ENCODE measurements around the gene SLC9A9.

SLC9A9 gene

GRCh38 chr3:143428294-143428693 lies 420.0 kb downstream of the SLC9A9 start:
- H3K4me3 Mint-ChIP-seq: no peak overlapping the region
- no peak for DNase-seq
- H3K9me3 Mint-ChIP-seq: peaks cover 0 to 2% of the 10 kb centered on the region in 2 donors
- peaks cover 38 to 49% of the 10 kb centered on the region in 2 donors for H3K4me1 Mint-ChIP-seq
- peak; percentile 52 to 61 for ATAC-seq (replicated peaks)
- peaks cover 0 to 2% of the 10 kb centered on the region in 2 donors for H3K36me3 Mint-ChIP-seq
- no peaks in the 10 kb centered on the region for H3K27me3 Mint-ChIP-seq
- H3K27ac Mint-ChIP-seq: no peak overlapping the region

- peaks cover 38 to 50% of the 10 kb centered on the region in 2 donors for H3K4me1 Mint-ChIP-seq
- H3K36me3 Mint-ChIP-seq: peaks cover 0 to 2% of the 10 kb centered on the region in 2 donors
- DNase-seq: no peak
These were observed 420.6 kb downstream of the SLC9A9 start for GRCh38 chr3:143427631-143428030.

DNA sequence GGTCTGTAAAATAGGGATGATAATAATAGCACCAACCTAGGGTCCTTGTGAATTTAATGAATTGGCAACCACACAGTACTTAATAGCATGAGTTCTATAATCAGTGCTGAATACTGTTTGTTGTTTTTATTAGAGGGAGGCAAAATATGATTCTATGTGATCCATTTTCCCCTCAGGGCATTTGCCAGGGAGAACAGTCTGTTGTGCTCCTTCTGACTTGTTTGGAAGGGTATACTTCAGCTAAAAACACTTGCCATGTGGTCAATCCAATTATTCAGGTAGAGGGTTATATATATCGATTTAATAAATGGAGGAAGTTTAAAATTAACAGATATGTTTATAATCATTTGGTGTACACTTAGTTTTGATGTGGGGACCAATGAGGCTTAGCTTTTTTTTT lies 423.4 kb downstream of the SLC9A9 start:
- H3K36me3 Mint-ChIP-seq: no peaks in the 10 kb centered on the region
- H3K27ac Mint-ChIP-seq: no peak overlapping the region
- DNase-seq: no peak
- ATAC-seq (replicated peaks): no peak
- H3K4me1 Mint-ChIP-seq: peaks cover 28 to 42% of the 10 kb centered on the region in 2 donors
- peaks cover 0 to 3% of the 10 kb centered on the region in 2 donors for H3K9me3 Mint-ChIP-seq
- no peak overlapping the region for H3K4me3 Mint-ChIP-seq
- no peaks in the 10 kb centered on the region for H3K27me3 Mint-ChIP-seq

More at GRCh38 chr3:143427631-143428030, 420.6 kb downstream of the SLC9A9 start:
- H3K27ac Mint-ChIP-seq: no peak overlapping the region
- H3K4me3 Mint-ChIP-seq: no peak overlapping the region
- no peaks in the 10 kb centered on the region for H3K27me3 Mint-ChIP-seq
- ATAC-seq (replicated peaks): no peak
- peaks cover 0 to 2% of the 10 kb centered on the region in 2 donors for H3K9me3 Mint-ChIP-seq

GRCh38 chr3:143421556-143421955 lies 426.7 kb downstream of the SLC9A9 start:
- H3K36me3 Mint-ChIP-seq: peaks cover 0 to 5% of the 10 kb centered on the region in 2 donors
- no peak for ATAC-seq (replicated peaks)
- no peak for DNase-seq

DNA sequence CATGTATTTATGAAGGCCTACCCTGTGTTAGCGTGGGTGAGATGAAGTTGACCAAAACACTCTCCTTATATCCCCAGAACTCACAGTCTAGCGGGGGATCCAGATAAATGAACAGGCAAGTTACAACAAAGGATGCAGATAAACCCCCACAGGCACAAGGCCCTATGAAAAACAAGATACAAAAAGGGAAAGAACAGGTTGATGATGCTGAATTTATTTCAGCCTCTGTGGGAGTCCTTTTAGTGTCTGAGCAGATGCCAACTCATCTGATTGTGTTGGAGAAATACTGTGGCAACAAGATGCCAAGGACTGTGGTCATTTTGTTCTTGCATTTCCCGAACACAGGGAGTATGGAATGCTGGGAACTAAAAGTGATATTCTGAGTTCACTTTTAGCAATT lies 428.7 kb downstream of the SLC9A9 start:
- H3K36me3 Mint-ChIP-seq: peaks cover 3 to 5% of the 10 kb centered on the region in 2 donors
- no peaks in the 10 kb centered on the region for H3K27me3 Mint-ChIP-seq
- no peak overlapping the region for H3K4me3 Mint-ChIP-seq
- ATAC-seq (replicated peaks) (no peak), DNase-seq (no peak)
- H3K9me3 Mint-ChIP-seq: peaks cover 3 to 4% of the 10 kb centered on the region in 2 donors
- no peak overlapping the region for H3K27ac Mint-ChIP-seq
- H3K4me1 Mint-ChIP-seq: peaks cover 13 to 27% of the 10 kb centered on the region in 2 donors

More at GRCh38 chr3:143421556-143421955, 426.7 kb downstream of the SLC9A9 start:
- Mint-ChIP-seq H3K4me1 (peaks cover 8 to 17% of the 10 kb centered on the region in 2 donors), H3K9me3 (peaks cover 0 to 3% of the 10 kb centered on the region in 2 donors), H3K27ac (no peak overlapping the region), H3K27me3 (no peaks in the 10 kb centered on the region), H3K4me3 (no peak overlapping the region)

DNA sequence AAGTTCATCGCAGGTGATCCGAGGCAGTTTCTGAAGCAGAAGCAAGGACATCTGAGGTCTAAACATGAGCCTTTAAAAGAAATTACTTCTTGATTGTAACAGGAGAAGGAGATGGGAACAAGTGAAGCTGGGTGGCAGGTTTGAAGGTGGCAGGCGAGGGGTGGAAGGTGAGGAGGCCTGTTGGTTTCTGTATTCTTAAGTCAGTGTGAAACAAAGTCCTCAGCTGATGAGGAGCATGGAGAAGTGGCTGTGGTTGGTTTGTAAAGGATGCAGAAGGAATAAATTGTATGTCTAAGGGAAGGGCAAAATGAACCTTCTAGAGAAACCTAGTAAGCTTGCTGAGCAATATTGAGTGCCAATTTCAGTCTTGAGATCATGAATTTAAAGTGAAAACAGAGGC lies 429.9 kb downstream of the SLC9A9 start:
- peaks cover 3 to 5% of the 10 kb centered on the region in 2 donors for H3K36me3 Mint-ChIP-seq
- DNase-seq (no peak), ATAC-seq (replicated peaks) (no peak)
- H3K27me3 Mint-ChIP-seq: no peaks in the 10 kb centered on the region
- no peak overlapping the region for H3K4me3 Mint-ChIP-seq
- no peak overlapping the region for H3K27ac Mint-ChIP-seq
- peaks cover 16 to 27% of the 10 kb centered on the region in 2 donors for H3K4me1 Mint-ChIP-seq
- H3K9me3 Mint-ChIP-seq: peaks cover 3 to 4% of the 10 kb centered on the region in 2 donors

- no peak for ATAC-seq (replicated peaks)
- Mint-ChIP-seq H3K27ac (no peak overlapping the region), H3K9me3 (peaks cover 4% of the 10 kb centered on the region in 2 donors), H3K36me3 (peaks cover 3 to 5% of the 10 kb centered on the region in 2 donors), H3K4me1 (peaks cover 33 to 47% of the 10 kb centered on the region in 2 donors), H3K4me3 (no peak overlapping the region), H3K27me3 (no peaks in the 10 kb centered on the region)
- DNase-seq: no peak
These were observed 432.0 kb downstream of the SLC9A9 start for GRCh38 chr3:143416229-143416628.

GRCh38 chr3:143414571-143415253 lies 433.6 kb downstream of the SLC9A9 start:
- Mint-ChIP-seq H3K4me3 (no peak overlapping the region), H3K4me1 (peaks cover 37 to 55% of the 10 kb centered on the region in 2 donors), H3K27me3 (no peaks in the 10 kb centered on the region), H3K36me3 (peaks cover 3 to 5% of the 10 kb centered on the region in 2 donors), H3K9me3 (peaks cover 4% of the 10 kb centered on the region in 2 donors), H3K27ac (no peak overlapping the region)
- DNase-seq (no peak), ATAC-seq (replicated peaks) (peak in 1 of 2 donors; percentile 14)

GRCh38 chr3:143413372-143413771 lies 434.9 kb downstream of the SLC9A9 start:
- H3K27ac Mint-ChIP-seq: no peak overlapping the region
- peaks cover 4% of the 10 kb centered on the region in 2 donors for H3K9me3 Mint-ChIP-seq
- no peak for DNase-seq

DNA sequence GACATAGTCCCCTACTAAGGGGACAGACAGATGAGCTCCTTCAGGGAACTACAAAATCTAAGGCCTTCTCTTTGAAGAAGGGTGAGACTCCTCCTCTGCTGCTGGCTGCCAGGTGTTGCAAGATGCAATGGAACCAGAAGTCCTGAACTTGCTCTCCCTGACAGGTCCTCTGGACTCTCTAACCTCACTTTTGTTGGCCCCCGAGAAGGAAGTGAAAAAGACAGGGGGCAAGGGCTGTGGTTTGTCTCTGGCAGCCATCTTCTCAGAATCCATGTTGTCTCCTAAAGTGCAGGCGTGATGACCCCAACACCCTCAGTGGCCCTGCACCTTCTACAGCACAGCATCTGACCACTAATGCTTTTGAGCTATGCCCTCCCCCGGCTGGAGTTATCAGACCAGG lies 436.2 kb downstream of the SLC9A9 start:
- Mint-ChIP-seq H3K27me3 (no peaks in the 10 kb centered on the region), H3K9me3 (peaks cover 4% of the 10 kb centered on the region in 2 donors), H3K4me3 (no peak overlapping the region), H3K36me3 (peaks cover 3% of the 10 kb centered on the region in 2 donors), H3K27ac (no peak overlapping the region), H3K4me1 (peaks cover 37 to 55% of the 10 kb centered on the region in 2 donors)
- DNase-seq (no peak), ATAC-seq (replicated peaks) (peak; percentile 33 to 61)

More at GRCh38 chr3:143413372-143413771, 434.9 kb downstream of the SLC9A9 start:
- H3K4me3 Mint-ChIP-seq: peak overlapping the region in 1 of 2 donors; percentile 12
- peak; percentile 66 to 69 for ATAC-seq (replicated peaks)
- H3K4me1 Mint-ChIP-seq: peaks cover 37 to 55% of the 10 kb centered on the region in 2 donors
- no peaks in the 10 kb centered on the region for H3K27me3 Mint-ChIP-seq
- H3K36me3 Mint-ChIP-seq: peaks cover 3 to 4% of the 10 kb centered on the region in 2 donors

DNA sequence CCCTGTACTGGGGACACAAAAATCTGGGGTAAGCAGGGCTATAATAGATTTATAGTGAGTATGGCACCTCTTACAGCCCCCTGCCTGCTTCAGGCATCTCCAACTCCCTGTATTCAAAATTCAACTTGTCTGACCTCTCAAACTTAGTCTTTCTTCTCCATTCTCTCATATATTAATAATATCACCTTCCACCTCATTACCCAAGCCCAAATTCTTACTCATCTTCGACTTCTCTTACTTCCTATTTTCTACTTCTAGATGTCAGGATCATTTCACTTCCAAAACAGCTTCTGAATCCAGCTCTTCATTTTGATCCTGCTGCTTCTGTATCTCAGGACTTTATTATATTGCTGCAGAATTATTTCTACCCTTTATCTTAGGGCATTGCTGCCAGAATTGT lies 438.0 kb downstream of the SLC9A9 start:
- H3K27me3 Mint-ChIP-seq: no peaks in the 10 kb centered on the region
- peak overlapping the region; percentile 0 for H3K27ac Mint-ChIP-seq
- peak; percentile 50 to 59 for ATAC-seq (replicated peaks)

GRCh38 chr3:143408771-143409170 lies 439.5 kb downstream of the SLC9A9 start:
- H3K4me3 Mint-ChIP-seq: no peak overlapping the region
- DNase-seq: no peak
- no peak overlapping the region for H3K27ac Mint-ChIP-seq

More for the DNA sequence above, 438.0 kb downstream of the SLC9A9 start:
- peaks cover 35 to 47% of the 10 kb centered on the region in 2 donors for H3K4me1 Mint-ChIP-seq
- peaks cover 0 to 4% of the 10 kb centered on the region in 2 donors for H3K9me3 Mint-ChIP-seq
- DNase-seq: no peak
- H3K4me3 Mint-ChIP-seq: no peak overlapping the region
- no peaks in the 10 kb centered on the region for H3K36me3 Mint-ChIP-seq

DNA sequence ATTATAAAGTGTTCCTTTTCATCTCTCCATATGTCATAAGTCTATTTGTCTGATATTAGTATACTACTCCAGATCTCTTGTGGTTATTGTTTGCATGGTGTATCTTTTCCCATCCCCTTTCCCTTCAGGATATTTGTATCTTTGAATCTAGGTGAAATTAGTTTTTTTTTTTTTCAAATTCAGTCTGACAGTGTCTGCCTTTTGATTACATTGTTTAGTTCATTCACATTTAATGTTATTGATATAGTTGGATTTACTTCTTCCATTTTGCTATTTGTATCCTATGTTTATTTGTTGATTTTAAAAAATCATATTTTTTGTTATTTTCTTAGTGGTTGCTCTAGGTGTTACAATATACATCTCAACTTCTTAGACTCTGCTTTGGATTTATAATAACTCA lies 445.7 kb downstream of the SLC9A9 start:
- Mint-ChIP-seq H3K27ac (peak overlapping the region; percentile 47), H3K36me3 (peaks cover 1 to 4% of the 10 kb centered on the region in 2 donors), H3K9me3 (no peaks in the 10 kb centered on the region), H3K27me3 (no peaks in the 10 kb centered on the region), H3K4me1 (no peaks in the 10 kb centered on the region), H3K4me3 (no peak overlapping the region)
- no peak for ATAC-seq (replicated peaks)
- DNase-seq: no peak

More at GRCh38 chr3:143408771-143409170, 439.5 kb downstream of the SLC9A9 start:
- Mint-ChIP-seq H3K27me3 (no peaks in the 10 kb centered on the region), H3K36me3 (peaks cover under 1 to 4% of the 10 kb centered on the region in 2 donors), H3K4me1 (peaks cover 24 to 33% of the 10 kb centered on the region in 2 donors), H3K9me3 (peaks cover 0 to 4% of the 10 kb centered on the region in 2 donors)
- no peak for ATAC-seq (replicated peaks)

- Mint-ChIP-seq H3K27me3 (no peaks in the 10 kb centered on the region), H3K4me1 (peaks cover 0 to 2% of the 10 kb centered on the region in 2 donors), H3K4me3 (no peak overlapping the region), H3K27ac (no peak overlapping the region), H3K9me3 (peaks cover 7 to 18% of the 10 kb centered on the region in 2 donors), H3K36me3 (peaks cover 12 to 20% of the 10 kb centered on the region in 2 donors)
- no peak for DNase-seq
- no peak for ATAC-seq (replicated peaks)
These were observed 451.5 kb downstream of the SLC9A9 start for GRCh38 chr3:143396790-143397189.

- H3K27me3 Mint-ChIP-seq: no peaks in the 10 kb centered on the region
- no peak overlapping the region for H3K4me3 Mint-ChIP-seq
- peaks cover 14 to 25% of the 10 kb centered on the region in 2 donors for H3K36me3 Mint-ChIP-seq
- ATAC-seq (replicated peaks) (no peak), DNase-seq (no peak)
- no peak overlapping the region for H3K27ac Mint-ChIP-seq
- H3K9me3 Mint-ChIP-seq: peaks cover 5 to 18% of the 10 kb centered on the region in 2 donors
- peaks cover 0 to 2% of the 10 kb centered on the region in 2 donors for H3K4me1 Mint-ChIP-seq
These were observed 458.9 kb downstream of the SLC9A9 start for GRCh38 chr3:143389388-143389787.

Measured in stimulated activated naive B cell treated with anti-CD40 and anti-IgM and Interleukin-4, amounts not matched to agents 10 μg/mL and 1 μg/mL and 100 μg/mL, for 72 hours (primary cell).